Bladder microvascular endothelial cell (primary cell): ENCODE measurements around the gene TMEM30B. TPM values are rescaled to one million over a fixed set of nuclear protein-coding genes. Genes with fewer than 3 reads are reported as not detected.

ENCODE experiments used
- total RNA-seq: library from RNA; depleted of rRNA; stranded (reverse); fragments of >200 nt; gene quantifications from 2 replicates; pipeline ENCODE4 v1.2.3, GENCODE V29; 2014

The TMEM30B gene
- total RNA-seq = under 0.01 and 0.19 TPM in 2 replicates

GRCh38 chr14:61281186-61281947 is at the start of gene TMEM30B:
TMEM30B (minus strand) TSS chr14:61281338; CDS start chr14:61281147, 191 bp downstream.

GRCh38 chr14:61321385-61322010 is 40.4 kb upstream of the TMEM30B start, which contains the start of gene PRKCH:
PRKCH (plus strand) TSS chr14:61321579; CDS start chr14:61322102, 523 bp downstream.

Other genes starting within 250 kb of the TMEM30B start
- gene PRKCH, start 40.2 kb upstream of the TMEM30B start, total RNA-seq = 226 and 458 TPM in 2 replicates